RWPE2 (cell line): Measurements from ENCODE around the gene PKIB.

Experiments used
- ATAC-seq: fragments of 200-7000 bp; cut with Tn5 transposase; 3 replicates; pipeline ENCODE4 v1.9.1; 2021; ENCODE audit warnings: low read depth
- DNase-seq: peaks from one replicate; pipeline ENCODE4 v3.0.0-alpha.2; 2020; ENCODE audit warnings: low spot score
- H3K27ac ChIP-seq: fragments of 450-650 bp; 2 replicates; pipeline ENCODE4 v1.5.1; 2017; ENCODE audit warnings: mild to moderate bottlenecking; ENCODE audit not compliant: poor library complexity, severe bottlenecking
- H3K27me3 ChIP-seq: fragments of 250-450 bp; sonication (Bioruptor Pico); 2 replicates; pipeline ENCODE4 v1.5.1; 2021; ENCODE audit warnings: mild to moderate bottlenecking, moderate library complexity; ENCODE audit not compliant: insufficient read depth, poor library complexity, severe bottlenecking
- H3K36me3 ChIP-seq: fragments of 250-450 bp; sonication (Bioruptor Pico); 2 replicates; pipeline ENCODE4 v1.5.1; 2020; ENCODE audit warnings: low read depth, mild to moderate bottlenecking, moderate library complexity
- H3K4me1 ChIP-seq: fragments of 250-450 bp; sonication (Bioruptor Pico); 2 replicates; pipeline ENCODE4 v1.5.1; 2021; ENCODE audit warnings: mild to moderate bottlenecking, moderate library complexity; ENCODE audit not compliant: insufficient read depth, poor library complexity, severe bottlenecking
- H3K4me3 ChIP-seq: fragments of 250-450 bp; sonication (Bioruptor Pico); 2 replicates; pipeline ENCODE4 v1.5.1; 2021; ENCODE audit warnings: mild to moderate bottlenecking, moderate library complexity; ENCODE audit not compliant: severe bottlenecking
- H3K9me3 ChIP-seq: fragments of 250-450 bp; sonication (Bioruptor Pico); 2 replicates; pipeline ENCODE4 v1.5.1; 2021; ENCODE audit warnings: mild to moderate bottlenecking, moderate library complexity; ENCODE audit not compliant: severe bottlenecking
- TF ChIP-seq, protein P1 (sequence below): fragments of 450-650 bp; IDR thresholded peaks from one replicate; pipeline ENCODE4 v1.5.1; 2017; ENCODE audit warnings: mild to moderate bottlenecking, moderate library complexity; ENCODE audit not compliant: poor library complexity, severe bottlenecking

PKIB gene

DNA sequence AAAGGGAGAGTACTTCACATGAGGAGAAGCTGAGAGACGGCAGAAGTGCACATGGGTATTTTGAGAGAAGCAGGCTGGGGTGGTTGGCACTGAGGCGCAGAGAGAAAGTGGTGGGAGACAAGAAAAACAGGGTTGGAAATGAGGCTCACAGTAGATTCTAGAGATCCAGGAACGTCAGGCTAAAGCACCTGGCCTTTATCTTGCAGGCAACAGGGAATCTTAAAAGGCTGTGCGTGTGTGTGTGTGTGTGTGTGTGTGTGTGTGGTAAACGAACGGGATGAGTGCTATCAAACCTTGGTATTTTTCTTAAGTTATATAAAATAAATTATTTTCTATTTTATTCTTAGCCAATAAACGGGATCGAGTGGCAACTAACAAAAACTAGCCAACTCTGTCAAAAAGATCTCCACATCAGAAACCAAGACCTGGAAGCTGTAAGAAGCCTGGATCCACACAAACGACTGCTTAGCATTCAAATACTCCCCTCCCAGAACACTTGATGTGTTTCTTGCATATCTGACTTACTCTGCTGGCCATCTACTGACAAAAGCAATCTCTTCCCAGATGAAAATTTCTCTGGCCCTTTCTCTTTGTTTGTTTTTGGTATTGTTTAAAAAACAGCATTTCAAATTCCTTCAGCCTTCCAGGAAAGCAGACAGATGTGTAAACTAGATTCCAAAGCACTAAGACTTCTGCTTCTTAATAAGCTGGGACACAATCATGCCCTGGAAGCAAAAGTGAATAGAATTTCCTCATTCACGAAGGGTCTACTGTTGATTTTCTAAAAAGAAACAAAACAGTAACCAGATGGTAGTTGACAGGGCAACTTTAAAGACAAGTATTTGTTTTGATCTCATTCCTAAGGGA, 124.6 kb downstream of the PKIB start:
- H3K27me3 ChIP-seq: no peaks in the 10 kb centered on the region
- no peaks in the 10 kb centered on the region for H3K36me3 ChIP-seq
- DNase-seq (no peak), ATAC-seq (no peak)
- TF ChIP-seq, protein P1, sequence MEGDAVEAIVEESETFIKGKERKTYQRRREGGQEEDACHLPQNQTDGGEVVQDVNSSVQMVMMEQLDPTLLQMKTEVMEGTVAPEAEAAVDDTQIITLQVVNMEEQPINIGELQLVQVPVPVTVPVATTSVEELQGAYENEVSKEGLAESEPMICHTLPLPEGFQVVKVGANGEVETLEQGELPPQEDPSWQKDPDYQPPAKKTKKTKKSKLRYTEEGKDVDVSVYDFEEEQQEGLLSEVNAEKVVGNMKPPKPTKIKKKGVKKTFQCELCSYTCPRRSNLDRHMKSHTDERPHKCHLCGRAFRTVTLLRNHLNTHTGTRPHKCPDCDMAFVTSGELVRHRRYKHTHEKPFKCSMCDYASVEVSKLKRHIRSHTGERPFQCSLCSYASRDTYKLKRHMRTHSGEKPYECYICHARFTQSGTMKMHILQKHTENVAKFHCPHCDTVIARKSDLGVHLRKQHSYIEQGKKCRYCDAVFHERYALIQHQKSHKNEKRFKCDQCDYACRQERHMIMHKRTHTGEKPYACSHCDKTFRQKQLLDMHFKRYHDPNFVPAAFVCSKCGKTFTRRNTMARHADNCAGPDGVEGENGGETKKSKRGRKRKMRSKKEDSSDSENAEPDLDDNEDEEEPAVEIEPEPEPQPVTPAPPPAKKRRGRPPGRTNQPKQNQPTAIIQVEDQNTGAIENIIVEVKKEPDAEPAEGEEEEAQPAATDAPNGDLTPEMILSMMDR: no peak
- no peaks in the 10 kb centered on the region for H3K9me3 ChIP-seq
- no peak overlapping the region for H3K4me3 ChIP-seq
- peaks cover 22% of the 10 kb centered on the region for H3K4me1 ChIP-seq
- peak overlapping the region; percentile 33 for H3K27ac ChIP-seq

- no peaks in the 10 kb centered on the region for H3K36me3 ChIP-seq
- no peak for DNase-seq
- H3K4me3 ChIP-seq: no peak overlapping the region
- H3K4me1 ChIP-seq: peaks cover 22% of the 10 kb centered on the region
- H3K27ac ChIP-seq: peak overlapping the region; percentile 33
- ATAC-seq: peak; percentile 92
- TF ChIP-seq, protein P1: no peak
- H3K9me3 ChIP-seq: no peaks in the 10 kb centered on the region
- no peaks in the 10 kb centered on the region for H3K27me3 ChIP-seq
These were observed 125.4 kb downstream of the PKIB start for GRCh38 chr6:122735582-122735981.

DNA sequence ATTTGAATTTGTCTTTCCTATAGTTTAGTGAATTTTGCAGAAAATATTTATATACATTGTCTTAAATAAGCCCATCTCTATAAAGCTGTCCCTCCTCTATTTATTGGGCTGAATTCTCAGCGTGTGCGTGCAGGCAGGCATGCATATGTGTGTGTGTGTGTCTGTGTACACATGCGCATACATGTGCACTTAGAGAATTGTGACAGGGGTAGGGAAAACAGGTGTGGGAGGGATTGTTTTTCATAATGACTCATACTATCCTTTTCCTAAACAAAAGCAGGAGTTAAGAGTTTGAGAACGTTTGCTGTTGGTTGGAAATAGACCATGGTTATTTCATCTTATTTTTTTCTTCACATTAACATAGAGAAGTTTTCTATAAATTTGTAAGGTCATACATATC, 126.0 kb downstream of the PKIB start:
- ATAC-seq: peak; percentile 22; the same call in 1 of the 3 replicates
- no peak overlapping the region for H3K4me3 ChIP-seq
- H3K9me3 ChIP-seq: no peaks in the 10 kb centered on the region
- TF ChIP-seq, protein P1: no peak
- no peaks in the 10 kb centered on the region for H3K36me3 ChIP-seq
- no peak for DNase-seq
- peaks cover 22% of the 10 kb centered on the region for H3K4me1 ChIP-seq
- H3K27ac ChIP-seq: peak overlapping the region; percentile 33
- no peaks in the 10 kb centered on the region for H3K27me3 ChIP-seq

GRCh38 chr6:122736616-122737015, 126.4 kb downstream of the PKIB start:
- Histone ChIP-seq H3K9me3 (no peaks in the 10 kb centered on the region), H3K4me3 (no peak overlapping the region), H3K36me3 (no peaks in the 10 kb centered on the region), H3K4me1 (peaks cover 22% of the 10 kb centered on the region), H3K27me3 (no peaks in the 10 kb centered on the region), H3K27ac (peak overlapping the region; percentile 33)
- TF ChIP-seq, protein P1: no peak
- DNase-seq (no peak), ATAC-seq (no peak)

GRCh38 chr6:122740091-122740490, 129.9 kb downstream of the PKIB start:
- DNase-seq (no peak), ATAC-seq (no peak)
- H3K36me3 ChIP-seq: no peaks in the 10 kb centered on the region
- no peaks in the 10 kb centered on the region for H3K9me3 ChIP-seq
- no peaks in the 10 kb centered on the region for H3K27me3 ChIP-seq
- TF ChIP-seq, protein P1: no peak
- H3K27ac ChIP-seq: no peak overlapping the region
- no peak overlapping the region for H3K4me3 ChIP-seq
- peaks cover 18% of the 10 kb centered on the region for H3K4me1 ChIP-seq
